ENCODE measurements around the gene ULK4.
A peak's percentile ranks its signal among the peaks of the same experiment; 100 is the strongest.
"Not testable (repeated sequence)": the region's sequence is repeated elsewhere in the genome, so short reads cannot be mapped to it uniquely, and the experiment has no call there.

Gene ULK4

GRCh38 chr3:41419809-41420208, 542.1 kb downstream of the ULK4 start:
- POLR2A ChIA-PET = no interaction called here
- CTCF ChIA-PET = interaction anchor here (0.6 kb wide), 1 partner anchor 35 kb away, joined by 3 read pairs; no protein-coding TSS in a partner anchor
- no peak for TF ChIP-seq SP1 (IDR thresholded peaks at IDR 0.05)
- no peak for TF ChIP-seq ELF4 (IDR thresholded peaks at IDR 0.05)
- no peak for TF ChIP-seq ARNT (IDR thresholded peaks at IDR 0.05)
- TF ChIP-seq CTBP1 (IDR thresholded peaks at IDR 0.05; ENCODE audit: borderline replicate concordance) = no peak
- no peak for TF ChIP-seq BHLHE40 (IDR thresholded peaks at IDR 0.05; ENCODE audit: borderline replicate concordance)
- TF ChIP-seq NFRKB (IDR thresholded peaks at IDR 0.05) = no peak
- no peak for TF ChIP-seq TARDBP (IDR thresholded peaks at IDR 0.05)
- no peak for TF ChIP-seq PKNOX1 (IDR thresholded peaks at IDR 0.05)
- TF ChIP-seq L3MBTL2 (conservative IDR thresholded peaks at IDR 0.05) = no peak
- no peak for TF ChIP-seq FOXM1 (IDR thresholded peaks at IDR 0.05; ENCODE audit: borderline replicate concordance)
- no peak for TF ChIP-seq HDGF (IDR thresholded peaks at IDR 0.05; ENCODE audit: borderline replicate concordance)
- TF ChIP-seq FOXA1 (IDR thresholded peaks at IDR 0.05) = no peak
- TF ChIP-seq LEF1 (IDR thresholded peaks at IDR 0.05; ENCODE audit: borderline replicate concordance) = no peak
- TF ChIP-seq ZNF384 (IDR thresholded peaks at IDR 0.05) = no peak
- TF ChIP-seq SUZ12 (IDR thresholded peaks at IDR 0.05) = no peak
- no peak for DNase-seq (ENCODE audit: extremely low spot score)

DNA sequence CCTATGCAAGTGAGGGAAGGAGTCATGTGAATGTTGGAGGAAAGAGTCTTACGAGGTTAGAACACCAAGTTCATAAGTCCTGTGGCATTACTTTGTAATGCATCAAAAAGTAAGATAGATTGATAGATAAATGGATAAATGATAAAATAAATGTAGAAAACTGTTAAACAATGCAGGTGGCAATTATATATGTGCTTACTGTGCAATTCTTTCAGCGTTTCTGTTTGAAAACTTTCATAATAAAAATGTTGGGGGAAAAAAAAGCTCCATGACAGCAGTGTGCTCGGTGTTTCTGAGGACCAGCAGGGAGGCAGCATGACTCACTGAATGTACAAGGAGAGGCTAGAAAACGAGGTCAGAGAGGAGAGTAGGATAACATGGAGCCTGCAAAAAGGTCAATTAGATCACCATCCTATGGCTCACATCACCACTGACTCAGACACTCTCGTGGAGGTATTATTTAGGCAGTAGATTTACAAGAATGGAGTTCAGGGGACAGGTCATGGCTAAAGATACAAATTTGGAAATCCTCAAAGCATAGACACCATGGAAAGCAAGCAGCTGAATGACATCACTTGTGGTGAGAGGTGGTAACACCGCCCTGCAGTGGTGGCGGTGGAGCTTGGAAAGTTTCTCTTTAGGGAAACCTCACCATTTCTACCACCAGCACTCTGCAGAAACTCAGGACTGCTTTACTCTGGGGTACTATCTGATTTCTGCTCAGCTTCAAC, 542.8 kb downstream of the ULK4 start:
- DNase-seq (ENCODE audit: extremely low spot score) = peak; percentile 16
- TF ChIP-seq SP1 (IDR thresholded peaks at IDR 0.05) (no peak), BHLHE40 (IDR thresholded peaks at IDR 0.05; ENCODE audit: borderline replicate concordance) (no peak), L3MBTL2 (conservative IDR thresholded peaks at IDR 0.05) (no peak), FOXM1 (IDR thresholded peaks at IDR 0.05; ENCODE audit: borderline replicate concordance) (no peak), TARDBP (IDR thresholded peaks at IDR 0.05) (no peak), FOXK2 (IDR thresholded peaks at IDR 0.05) (no peak), PKNOX1 (IDR thresholded peaks at IDR 0.05) (no peak), ELF4 (IDR thresholded peaks at IDR 0.05) (no peak), SUZ12 (IDR thresholded peaks at IDR 0.05) (no peak), CTBP1 (IDR thresholded peaks at IDR 0.05; ENCODE audit: borderline replicate concordance) (no peak), HDGF (IDR thresholded peaks at IDR 0.05; ENCODE audit: borderline replicate concordance) (no peak), LEF1 (IDR thresholded peaks at IDR 0.05; ENCODE audit: borderline replicate concordance) (no peak), NFRKB (IDR thresholded peaks at IDR 0.05) (no peak), ZNF384 (IDR thresholded peaks at IDR 0.05) (no peak)
- POLR2A ChIA-PET = no interaction called here
- CTCF ChIA-PET = interaction anchor here (0.6 kb wide), 1 partner anchor 35 kb away, joined by 3 read pairs; no protein-coding TSS in a partner anchor

GRCh38 chr3:41417574-41417973, 544.3 kb downstream of the ULK4 start:
- POLR2A ChIA-PET = no interaction called here
- no peak for DNase-seq (ENCODE audit: extremely low spot score)
- no peak for TF ChIP-seq BHLHE40 (IDR thresholded peaks at IDR 0.05; ENCODE audit: borderline replicate concordance)
- no peak for TF ChIP-seq ELF4 (IDR thresholded peaks at IDR 0.05)
- no peak for TF ChIP-seq HDGF (IDR thresholded peaks at IDR 0.05; ENCODE audit: borderline replicate concordance)
- TF ChIP-seq CTBP1 (IDR thresholded peaks at IDR 0.05; ENCODE audit: borderline replicate concordance) = no peak
- TF ChIP-seq SP1 (IDR thresholded peaks at IDR 0.05) = no peak
- CTCF ChIA-PET = no interaction called here

DNA sequence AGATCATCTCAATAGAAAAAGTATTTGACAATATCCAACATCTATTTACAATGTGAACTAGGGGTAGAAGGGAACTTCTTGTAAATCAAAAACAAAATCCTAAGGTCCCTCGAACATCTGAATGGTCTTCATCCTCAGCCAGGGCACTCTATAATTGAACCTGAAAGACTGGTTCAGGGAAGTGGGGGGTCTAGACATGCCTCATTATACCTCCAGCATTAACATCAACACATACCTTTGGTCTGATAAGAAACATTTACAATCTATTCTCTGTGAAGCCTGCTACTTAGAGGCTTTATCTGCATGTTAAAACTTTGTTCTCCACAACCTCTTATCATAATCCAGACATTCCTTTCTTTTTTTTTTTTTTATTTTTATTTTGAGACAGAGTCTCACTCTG, 550.8 kb downstream of the ULK4 start:
- no peak for DNase-seq (ENCODE audit: extremely low spot score)
- ChIA-PET CTCF (no interaction called here), POLR2A (no interaction called here)
- TF ChIP-seq HDGF (IDR thresholded peaks at IDR 0.05; ENCODE audit: borderline replicate concordance) (no peak), FOXK2 (IDR thresholded peaks at IDR 0.05) (no peak), CTBP1 (IDR thresholded peaks at IDR 0.05; ENCODE audit: borderline replicate concordance) (no peak), TARDBP (IDR thresholded peaks at IDR 0.05) (no peak), FOXM1 (IDR thresholded peaks at IDR 0.05; ENCODE audit: borderline replicate concordance) (no peak), BHLHE40 (IDR thresholded peaks at IDR 0.05; ENCODE audit: borderline replicate concordance) (no peak), NFRKB (IDR thresholded peaks at IDR 0.05) (no peak), ZNF384 (IDR thresholded peaks at IDR 0.05) (no peak), ARNT (IDR thresholded peaks at IDR 0.05) (no peak), SP1 (IDR thresholded peaks at IDR 0.05) (no peak)

- POLR2A ChIA-PET = no interaction called here
- CTCF ChIA-PET = no interaction called here
- TF ChIP-seq ZNF384 (IDR thresholded peaks at IDR 0.05) = no peak
- no peak for TF ChIP-seq FOXA1 (IDR thresholded peaks at IDR 0.05)
- no peak for TF ChIP-seq NFRKB (IDR thresholded peaks at IDR 0.05)
- no peak for TF ChIP-seq CTBP1 (IDR thresholded peaks at IDR 0.05; ENCODE audit: borderline replicate concordance)
- no peak for TF ChIP-seq FOXM1 (IDR thresholded peaks at IDR 0.05; ENCODE audit: borderline replicate concordance)
- no peak for TF ChIP-seq ARNT (IDR thresholded peaks at IDR 0.05)
- no peak for TF ChIP-seq FOXK2 (IDR thresholded peaks at IDR 0.05)
- TF ChIP-seq SUZ12 (IDR thresholded peaks at IDR 0.05) = no peak
- no peak for TF ChIP-seq BHLHE40 (IDR thresholded peaks at IDR 0.05; ENCODE audit: borderline replicate concordance)
- no peak for DNase-seq (ENCODE audit: extremely low spot score)
Observed at GRCh38 chr3:41405466-41405865, 556.4 kb downstream of the ULK4 start.

DNA sequence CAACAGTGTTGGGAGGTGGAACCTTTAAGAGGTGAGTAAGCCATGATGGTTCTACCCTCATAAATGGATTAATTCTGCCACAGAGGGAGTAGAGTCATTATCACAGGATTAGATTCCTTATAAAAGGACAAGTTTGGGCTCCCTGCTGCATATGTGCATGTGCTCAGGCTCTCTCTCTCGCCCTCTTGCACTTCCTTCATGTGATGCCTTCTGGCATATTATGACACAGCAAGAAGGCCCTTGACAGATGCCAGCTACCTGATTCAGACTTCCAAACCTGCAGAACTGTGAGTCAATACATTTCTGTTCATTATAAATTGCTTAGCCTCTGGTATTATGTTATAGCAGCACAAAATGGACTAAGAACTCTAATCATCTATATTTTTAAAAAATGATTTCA, 557.3 kb downstream of the ULK4 start:
- TF ChIP-seq L3MBTL2 (conservative IDR thresholded peaks at IDR 0.05) = no peak
- no peak for TF ChIP-seq ARNT (IDR thresholded peaks at IDR 0.05)
- no peak for TF ChIP-seq BHLHE40 (IDR thresholded peaks at IDR 0.05; ENCODE audit: borderline replicate concordance)
- TF ChIP-seq SUZ12 (IDR thresholded peaks at IDR 0.05) = no peak
- TF ChIP-seq NFRKB (IDR thresholded peaks at IDR 0.05) = no peak
- TF ChIP-seq TARDBP (IDR thresholded peaks at IDR 0.05) = no peak
- CTCF ChIA-PET = no interaction called here
- POLR2A ChIA-PET = no interaction called here
- DNase-seq (ENCODE audit: extremely low spot score) = no peak

DNA sequence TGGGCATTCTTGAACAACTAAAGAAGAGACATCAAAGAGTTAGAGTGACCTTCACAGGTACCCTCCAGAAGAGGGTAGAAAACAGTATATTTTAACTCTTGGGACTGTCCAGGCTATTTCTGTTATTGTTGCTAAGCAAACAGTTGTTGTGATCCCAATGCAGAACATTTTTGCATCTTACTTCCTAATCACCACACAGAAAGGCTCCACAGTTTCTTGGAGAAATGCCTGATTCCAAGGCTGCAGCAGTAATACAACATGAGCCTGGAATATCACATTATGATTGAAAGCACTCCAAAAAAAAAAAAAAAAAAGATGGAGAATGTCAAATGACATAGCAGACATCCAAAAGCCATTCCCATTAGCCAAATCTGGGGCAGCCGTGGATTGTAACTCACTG, 567.0 kb downstream of the ULK4 start:
- no peak for DNase-seq (ENCODE audit: extremely low spot score)
- no peak for TF ChIP-seq SUZ12 (IDR thresholded peaks at IDR 0.05)
- no peak for TF ChIP-seq BHLHE40 (IDR thresholded peaks at IDR 0.05; ENCODE audit: borderline replicate concordance)
- TF ChIP-seq ZNF384 (IDR thresholded peaks at IDR 0.05) = no peak
- no peak for TF ChIP-seq ARNT (IDR thresholded peaks at IDR 0.05)
- TF ChIP-seq HDGF (IDR thresholded peaks at IDR 0.05; ENCODE audit: borderline replicate concordance) = no peak
- no peak for TF ChIP-seq ELF4 (IDR thresholded peaks at IDR 0.05)
- TF ChIP-seq PKNOX1 (IDR thresholded peaks at IDR 0.05) = no peak
- no peak for TF ChIP-seq NFRKB (IDR thresholded peaks at IDR 0.05)
- no peak for TF ChIP-seq SP1 (IDR thresholded peaks at IDR 0.05)
- no peak for TF ChIP-seq FOXK2 (IDR thresholded peaks at IDR 0.05)
- TF ChIP-seq TARDBP (IDR thresholded peaks at IDR 0.05) = no peak
- no peak for TF ChIP-seq FOXM1 (IDR thresholded peaks at IDR 0.05; ENCODE audit: borderline replicate concordance)
- no peak for TF ChIP-seq LEF1 (IDR thresholded peaks at IDR 0.05; ENCODE audit: borderline replicate concordance)
- TF ChIP-seq FOXA1 (IDR thresholded peaks at IDR 0.05) = no peak
- no peak for TF ChIP-seq L3MBTL2 (conservative IDR thresholded peaks at IDR 0.05)
- TF ChIP-seq CTBP1 (IDR thresholded peaks at IDR 0.05; ENCODE audit: borderline replicate concordance) = no peak
- POLR2A ChIA-PET = no interaction called here
- CTCF ChIA-PET = no interaction called here

DNA sequence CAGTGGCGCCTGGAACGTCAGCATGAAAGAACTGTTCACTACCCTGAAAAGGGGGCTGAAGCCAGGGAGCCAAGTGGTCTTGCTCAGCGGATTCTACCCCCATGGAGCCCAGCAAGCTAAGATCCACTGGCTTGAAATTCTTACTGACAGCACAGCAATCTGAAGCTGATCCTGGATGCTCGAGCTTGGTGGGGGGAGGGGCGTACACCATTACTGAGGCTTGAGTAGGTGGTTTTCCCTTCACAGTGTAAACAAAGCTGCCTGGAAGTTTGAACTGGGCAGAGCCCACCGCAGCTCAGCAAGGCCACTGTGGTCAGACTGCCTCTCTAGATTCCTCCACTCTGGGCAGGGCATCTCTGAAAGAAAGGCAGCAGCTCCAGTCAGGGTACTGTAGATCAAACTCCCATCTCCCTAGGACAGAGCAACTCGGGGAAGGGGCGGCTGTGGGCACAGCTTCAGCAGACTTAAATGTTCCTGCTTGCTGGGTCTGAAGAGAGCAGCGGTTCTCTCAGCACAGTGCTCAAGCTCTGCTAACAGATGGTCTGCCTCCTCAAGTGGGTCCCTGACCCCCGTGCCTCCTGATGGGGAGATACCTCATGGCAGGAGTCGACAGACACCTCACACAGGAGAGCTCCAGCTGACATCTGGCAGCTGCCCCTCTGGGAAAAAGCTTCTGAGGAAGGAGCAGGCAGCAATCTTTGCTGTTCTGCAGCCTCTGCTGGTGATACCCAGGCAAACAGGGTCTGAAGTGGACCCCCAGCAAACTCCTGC, 591.0 kb downstream of the ULK4 start:
- DNase-seq (ENCODE audit: extremely low spot score); POLR2A ChIA-PET; CTCF ChIA-PET: not testable (repeated sequence)
